ENCODE results near the gene CERKL. TPM values are rescaled to one million over a fixed set of nuclear protein-coding genes. Genes with fewer than 3 reads are reported as not detected.

The CERKL gene
- total RNA-seq, 6 experiments from 2014 or later = 0.37 TPM; not detected in 5

DNA sequence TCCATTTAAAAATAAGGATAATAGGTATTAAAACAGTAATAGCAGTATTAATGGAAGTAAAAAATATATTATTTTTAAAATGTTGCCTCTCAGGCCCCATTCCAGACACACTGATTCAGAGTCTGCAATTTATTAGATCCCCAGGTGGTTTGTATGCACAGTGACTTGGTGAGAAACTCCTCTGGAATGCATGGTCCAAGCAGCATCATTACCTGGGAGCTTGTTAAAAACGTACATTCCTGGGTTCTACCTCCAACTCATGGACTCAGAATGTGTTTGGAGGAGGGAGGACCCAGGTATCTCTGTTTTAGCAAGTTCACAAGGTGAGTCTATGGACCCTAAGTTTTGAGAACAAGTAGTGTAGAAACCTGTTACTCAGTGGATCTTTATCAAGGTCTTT lies 104.1 kb downstream of the CERKL start:
- ATAC-seq = no peak
- no peak overlapping the region for H3K4me3 ChIP-seq
- no peak for TF ChIP-seq POLR2A (IDR thresholded peaks at IDR 0.05)
- TF ChIP-seq, protein P1, sequence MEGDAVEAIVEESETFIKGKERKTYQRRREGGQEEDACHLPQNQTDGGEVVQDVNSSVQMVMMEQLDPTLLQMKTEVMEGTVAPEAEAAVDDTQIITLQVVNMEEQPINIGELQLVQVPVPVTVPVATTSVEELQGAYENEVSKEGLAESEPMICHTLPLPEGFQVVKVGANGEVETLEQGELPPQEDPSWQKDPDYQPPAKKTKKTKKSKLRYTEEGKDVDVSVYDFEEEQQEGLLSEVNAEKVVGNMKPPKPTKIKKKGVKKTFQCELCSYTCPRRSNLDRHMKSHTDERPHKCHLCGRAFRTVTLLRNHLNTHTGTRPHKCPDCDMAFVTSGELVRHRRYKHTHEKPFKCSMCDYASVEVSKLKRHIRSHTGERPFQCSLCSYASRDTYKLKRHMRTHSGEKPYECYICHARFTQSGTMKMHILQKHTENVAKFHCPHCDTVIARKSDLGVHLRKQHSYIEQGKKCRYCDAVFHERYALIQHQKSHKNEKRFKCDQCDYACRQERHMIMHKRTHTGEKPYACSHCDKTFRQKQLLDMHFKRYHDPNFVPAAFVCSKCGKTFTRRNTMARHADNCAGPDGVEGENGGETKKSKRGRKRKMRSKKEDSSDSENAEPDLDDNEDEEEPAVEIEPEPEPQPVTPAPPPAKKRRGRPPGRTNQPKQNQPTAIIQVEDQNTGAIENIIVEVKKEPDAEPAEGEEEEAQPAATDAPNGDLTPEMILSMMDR (IDR thresholded peaks at IDR 0.05) = no peak
- intact Hi-C loops (cut with DNase I) = no loop called here
- WGBS (ENCODE audit: insufficient coverage, low coverage, low lambda C conversion rate, missing lambda C conversion rate) = 20% methylated on average over 1 of the region's 1 CpG
- H3K9me3 ChIP-seq = no peaks in the 10 kb centered on the region
- no peaks in the 10 kb centered on the region for H3K36me3 ChIP-seq
- H3K4me1 ChIP-seq = no peaks in the 10 kb centered on the region
- H3K27ac ChIP-seq = no peak overlapping the region
- H3K27me3 ChIP-seq = no peaks in the 10 kb centered on the region
- no peak for DNase-seq

DNA sequence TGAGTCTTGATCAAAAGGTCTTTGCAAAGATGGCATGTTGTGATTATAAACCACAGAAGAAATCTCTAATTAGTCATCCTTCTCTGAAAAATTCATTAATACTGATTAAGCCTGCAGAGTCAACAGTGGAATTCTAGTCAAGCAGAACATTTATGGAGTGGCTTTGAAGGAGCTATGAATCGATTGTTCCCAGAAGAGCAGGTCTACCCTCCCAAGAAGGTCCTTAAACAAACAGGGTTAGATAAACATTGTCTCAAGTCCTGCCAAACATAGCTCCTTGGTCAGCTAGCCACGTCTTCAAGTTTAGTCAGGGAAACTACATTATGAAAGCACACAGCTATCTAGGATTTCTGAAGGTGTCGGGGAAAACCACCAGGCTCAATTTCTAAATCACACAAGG lies 110.8 kb downstream of the CERKL start:
- ATAC-seq (no peak), DNase-seq (no peak)
- Histone ChIP-seq H3K27ac (no peak overlapping the region), H3K4me1 (no peaks in the 10 kb centered on the region), H3K27me3 (no peaks in the 10 kb centered on the region), H3K36me3 (no peaks in the 10 kb centered on the region), H3K4me3 (no peak overlapping the region), H3K9me3 (no peaks in the 10 kb centered on the region)
- 63% methylated on average over 3 of the region's 3 CpGs for WGBS (ENCODE audit: insufficient coverage, low coverage, low lambda C conversion rate, missing lambda C conversion rate)
- TF ChIP-seq POLR2A (IDR thresholded peaks at IDR 0.05) = no peak
- TF ChIP-seq, protein P1 (IDR thresholded peaks at IDR 0.05) = no peak
- intact Hi-C loops (cut with DNase I) = no loop called here

DNA sequence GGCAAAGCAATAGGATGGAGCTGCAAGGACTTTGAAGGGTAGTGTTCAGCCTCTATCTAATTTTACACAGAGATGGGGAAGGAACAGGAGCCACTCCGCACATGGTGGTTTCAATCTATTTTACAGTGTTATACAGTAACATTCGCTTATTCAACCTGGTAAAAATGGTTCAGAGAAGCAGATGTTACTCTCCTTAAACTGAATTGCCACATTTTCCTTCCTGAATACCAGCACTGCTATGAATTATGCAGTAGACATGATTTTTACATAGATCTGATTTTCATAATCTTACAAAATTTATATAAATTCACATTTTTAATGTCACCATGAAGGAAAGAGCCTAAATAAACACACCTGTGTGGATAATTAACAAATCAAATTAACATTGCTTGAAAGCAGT lies 114.7 kb downstream of the CERKL start:
- Histone ChIP-seq H3K9me3 (no peaks in the 10 kb centered on the region), H3K36me3 (no peaks in the 10 kb centered on the region), H3K27ac (no peak overlapping the region), H3K4me1 (no peaks in the 10 kb centered on the region), H3K27me3 (no peaks in the 10 kb centered on the region), H3K4me3 (no peak overlapping the region)
- TF ChIP-seq, protein P1 (IDR thresholded peaks at IDR 0.05) = no peak
- no peak for TF ChIP-seq POLR2A (IDR thresholded peaks at IDR 0.05)
- intact Hi-C loops (cut with DNase I) = no loop called here
- DNase-seq (no peak), ATAC-seq (no peak)
- 46% methylated on average over 2 of the region's 2 CpGs for WGBS (ENCODE audit: insufficient coverage, low coverage, low lambda C conversion rate, missing lambda C conversion rate)

DNA sequence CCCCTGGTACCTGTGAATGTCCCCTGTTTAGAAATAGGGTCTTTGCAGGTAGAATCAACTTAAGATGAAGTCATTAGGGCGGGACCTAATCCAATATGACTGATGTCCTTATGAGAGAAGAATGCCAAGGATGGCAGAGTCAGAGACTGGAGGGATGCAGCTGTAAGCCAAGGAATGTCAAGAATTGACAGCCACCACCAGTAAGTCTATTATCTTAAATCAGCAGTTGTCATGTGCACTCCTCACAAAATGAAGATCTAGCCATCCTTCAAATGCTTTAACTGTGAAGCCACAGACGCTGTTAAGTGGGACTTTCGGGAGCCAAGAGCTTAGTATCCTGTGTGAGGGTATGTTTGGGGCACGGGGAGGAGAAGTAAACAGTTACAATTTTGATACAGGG lies 116.5 kb downstream of the CERKL start:
- TF ChIP-seq, protein P1 (IDR thresholded peaks at IDR 0.05) = no peak
- no peak for TF ChIP-seq POLR2A (IDR thresholded peaks at IDR 0.05)
- ATAC-seq (no peak), DNase-seq (no peak)
- 48% methylated on average over 3 of the region's 4 CpGs for WGBS (ENCODE audit: insufficient coverage, low coverage, low lambda C conversion rate, missing lambda C conversion rate)
- H3K4me1 ChIP-seq = no peaks in the 10 kb centered on the region
- H3K4me3 ChIP-seq = no peak overlapping the region
- intact Hi-C loops (cut with DNase I) = no loop called here
- H3K27me3 ChIP-seq = no peaks in the 10 kb centered on the region
- no peak overlapping the region for H3K27ac ChIP-seq
- no peaks in the 10 kb centered on the region for H3K36me3 ChIP-seq
- H3K9me3 ChIP-seq = no peaks in the 10 kb centered on the region

DNA sequence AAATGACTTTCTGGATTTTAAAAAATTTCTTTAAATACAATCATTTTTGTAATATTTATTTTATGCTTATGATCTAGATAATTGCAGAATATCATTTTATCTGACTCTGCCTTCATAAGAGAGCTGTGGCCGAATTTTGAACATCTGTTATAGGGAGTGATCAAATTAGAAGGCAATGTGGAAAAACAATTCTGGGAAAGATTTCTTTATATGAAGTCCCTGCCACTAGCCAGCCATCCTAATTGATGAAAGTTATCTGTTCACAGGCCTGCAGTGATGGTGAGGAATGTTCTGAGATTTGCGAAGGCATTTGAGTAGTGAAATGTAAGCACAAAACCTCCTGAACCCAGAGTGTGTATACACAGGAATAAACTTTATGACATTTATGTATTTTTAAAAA lies 120.2 kb downstream of the CERKL start:
- no peaks in the 10 kb centered on the region for H3K9me3 ChIP-seq
- H3K4me1 ChIP-seq = no peaks in the 10 kb centered on the region
- TF ChIP-seq POLR2A (IDR thresholded peaks at IDR 0.05) = no peak
- TF ChIP-seq, protein P1 (IDR thresholded peaks at IDR 0.05) = no peak
- H3K4me3 ChIP-seq = no peak overlapping the region
- no peak overlapping the region for H3K27ac ChIP-seq
- no peaks in the 10 kb centered on the region for H3K27me3 ChIP-seq
- no peaks in the 10 kb centered on the region for H3K36me3 ChIP-seq
- ATAC-seq (no peak), DNase-seq (no peak)
- intact Hi-C loops (cut with DNase I) = no loop called here
- 53% methylated on average over 2 of the region's 2 CpGs for WGBS (ENCODE audit: insufficient coverage, low coverage, low lambda C conversion rate, missing lambda C conversion rate)
